HepG2 (cell line): ENCODE results near the gene UBE2M. TPM values are rescaled to one million over a fixed set of nuclear protein-coding genes. Genes with fewer than 3 reads are reported as not detected.

Source experiments
- BHLHE40 ChIP-seq: IDR thresholded peaks from 2 replicates; pipeline ENCODE4 v1.6.1; 2011; ENCODE audit warnings: low read length, improper control_type of control experiment
- CBX1 ChIP-seq: IDR thresholded peaks from one replicate; pipeline ENCODE4 v1.6.1; 2016; ENCODE audit warnings: antibody characterized with exemption, low read depth
- KDM5B ChIP-seq: sonication (generic); formaldehyde crosslinking; IDR thresholded peaks from 2 replicates; pipeline ENCODE4 v1.4.0; 2020; ENCODE audit warnings: missing genetic modification reagents, mild to moderate bottlenecking, borderline replicate concordance
- KLF11 ChIP-seq: IDR thresholded peaks from 2 replicates; pipeline ENCODE4 v1.6.1; 2016; ENCODE audit warnings: missing compliant biosample characterization
- LCORL ChIP-seq, 2 experiments: fragments of 450-650 bp in 1 of 2; sonication (generic) in 1 of 2; formaldehyde crosslinking in 1 of 2; IDR thresholded peaks; 2 replicates each; pipeline versions ENCODE4 v1.5.0 to v1.6.1; 2017 to 2020; ENCODE audit warnings: antibody characterized with exemption in 1 of 2, missing genetic modification reagents in 1 of 2
- MTA1 ChIP-seq: sonication (generic); formaldehyde crosslinking; IDR thresholded peaks from 2 replicates; pipeline ENCODE4 v1.4.0; 2020; ENCODE audit warnings: missing genetic modification reagents, mild to moderate bottlenecking, borderline replicate concordance
- MTA3 ChIP-seq: sonication (generic); formaldehyde crosslinking; IDR thresholded peaks from 2 replicates; pipeline ENCODE4 v1.4.0; 2020; ENCODE audit warnings: missing genetic modification reagents
- NFATC3 ChIP-seq: sonication (generic); formaldehyde crosslinking; IDR thresholded peaks from 2 replicates; pipeline ENCODE4 v1.5.1; 2020; ENCODE audit warnings: mild to moderate bottlenecking, missing genetic modification reagents
- NR2F6 ChIP-seq, 2 experiments: IDR thresholded peaks; 2 replicates each; pipeline ENCODE4 v1.6.1; 2016; ENCODE audit warnings: antibody characterized with exemption in 1 of 2, mild to moderate bottlenecking in 1 of 2
- PAWR ChIP-seq: sonication (generic); formaldehyde crosslinking; IDR thresholded peaks from 2 replicates; pipeline ENCODE4 v1.4.0; 2020; ENCODE audit warnings: missing genetic modification reagents, mild to moderate bottlenecking, borderline replicate concordance
- REXO4 ChIP-seq: sonication (generic); formaldehyde crosslinking; IDR thresholded peaks from 2 replicates; pipeline ENCODE4 v1.8.0; 2022; ENCODE audit warnings: missing genetic modification reagents, mild to moderate bottlenecking, borderline replicate concordance
- RFXAP ChIP-seq: sonication (generic); formaldehyde crosslinking; IDR thresholded peaks from 2 replicates; pipeline ENCODE4 v1.4.0; 2020; ENCODE audit warnings: missing genetic modification reagents, borderline replicate concordance
- SOX5 ChIP-seq: IDR thresholded peaks from 2 replicates; pipeline ENCODE4 v1.6.1; 2016; ENCODE audit warnings: borderline replicate concordance
- WIZ ChIP-seq: sonication (generic); formaldehyde crosslinking; IDR thresholded peaks from 2 replicates; pipeline ENCODE4 v1.5.1; 2020; ENCODE audit warnings: mild to moderate bottlenecking, missing genetic modification reagents
- ZBTB3 ChIP-seq: sonication (generic); formaldehyde crosslinking; IDR thresholded peaks from 2 replicates; pipeline ENCODE4 v1.4.0; 2020; ENCODE audit warnings: low read depth, mild to moderate bottlenecking, moderate library complexity, missing genetic modification reagents, borderline replicate concordance
- ZFP36 ChIP-seq: fragments of 150-350 bp; IDR thresholded peaks from 2 replicates; pipeline ENCODE4 v1.6.1; 2018; ENCODE audit warnings: borderline replicate concordance, low read length, low read depth; ENCODE audit not compliant: partially characterized antibody
- ZIK1 ChIP-seq: sonication (generic); formaldehyde crosslinking; IDR thresholded peaks from 2 replicates; pipeline ENCODE4 v1.5.0; 2020; ENCODE audit warnings: mild to moderate bottlenecking, low read depth, missing genetic modification reagents, borderline replicate concordance
- ZNF296 ChIP-seq: sonication (generic); formaldehyde crosslinking; conservative IDR thresholded peaks from 2 replicates; pipeline ENCODE4 v1.5.0; 2020; ENCODE audit warnings: mild to moderate bottlenecking, missing genetic modification reagents
- ZNF546 ChIP-seq: sonication (generic); formaldehyde crosslinking; conservative IDR thresholded peaks from 2 replicates; pipeline ENCODE4 v1.8.1; 2023; ENCODE audit warnings: mild to moderate bottlenecking, missing genetic modification reagents
- ZNF660 ChIP-seq: sonication (generic); formaldehyde crosslinking; IDR thresholded peaks from 2 replicates; pipeline ENCODE4 v1.5.1; 2020; ENCODE audit warnings: mild to moderate bottlenecking, low read depth, missing genetic modification reagents, borderline replicate concordance
- ZNF790 ChIP-seq: sonication (generic); formaldehyde crosslinking; IDR thresholded peaks from 2 replicates; pipeline ENCODE4 v1.8.0; 2022; ENCODE audit warnings: missing genetic modification reagents, mild to moderate bottlenecking, borderline replicate concordance
- polyA plus RNA-seq, 8 experiments: library from polyadenylated mRNA; depleted of rRNA in 3 of 8; stranded (reverse) in 7 of 8; unstranded in 1 of 8; fragments of >200 nt; fragmentation: Illumina TruSeq in 4 of 8; extraction: Trizol in 4 of 8; gene quantifications; 2 replicates each; pipeline versions ENCODE4 v1.2.1 to v1.2.3, GENCODE V29; 2011 to 2016; ENCODE audit warnings: low read depth in 4 of 8, missing spikeins in 1 of 8, mixed read lengths in 1 of 8; ENCODE audit not compliant: insufficient read depth in 1 of 8
- total RNA-seq, 5 experiments: library from RNA; depleted of rRNA; stranded (reverse); fragments of >200 nt; fragmentation: Illumina TruSeq; extraction: Trizol; gene quantifications; 2 replicates each; pipeline ENCODE4 v1.2.3, GENCODE V29; 2016; ENCODE audit warnings: low read depth in 1 of 5
- TF ChIP-seq, protein P1 (sequence below): sonication (generic); formaldehyde crosslinking; IDR thresholded peaks from 2 replicates; pipeline ENCODE4 v1.4.0; 2020; ENCODE audit warnings: missing genetic modification reagents
- TF ChIP-seq, protein P2 (sequence below): sonication (generic); formaldehyde crosslinking; IDR thresholded peaks from 2 replicates; pipeline ENCODE4 v1.4.0; 2020; ENCODE audit warnings: missing genetic modification reagents
- TF ChIP-seq, protein P3 (sequence below): sonication (generic); formaldehyde crosslinking; IDR thresholded peaks from 2 replicates; pipeline ENCODE4 v1.9.0; 2022; ENCODE audit warnings: missing genetic modification reagents, mild to moderate bottlenecking, borderline replicate concordance

The UBE2M gene
- total and polyA plus RNA-seq, 2 of the 13 experiments (the other 11 are each of a cell fraction or from before 2014, with no cell fraction given) = 36.2 to 50.3 TPM

DNA sequence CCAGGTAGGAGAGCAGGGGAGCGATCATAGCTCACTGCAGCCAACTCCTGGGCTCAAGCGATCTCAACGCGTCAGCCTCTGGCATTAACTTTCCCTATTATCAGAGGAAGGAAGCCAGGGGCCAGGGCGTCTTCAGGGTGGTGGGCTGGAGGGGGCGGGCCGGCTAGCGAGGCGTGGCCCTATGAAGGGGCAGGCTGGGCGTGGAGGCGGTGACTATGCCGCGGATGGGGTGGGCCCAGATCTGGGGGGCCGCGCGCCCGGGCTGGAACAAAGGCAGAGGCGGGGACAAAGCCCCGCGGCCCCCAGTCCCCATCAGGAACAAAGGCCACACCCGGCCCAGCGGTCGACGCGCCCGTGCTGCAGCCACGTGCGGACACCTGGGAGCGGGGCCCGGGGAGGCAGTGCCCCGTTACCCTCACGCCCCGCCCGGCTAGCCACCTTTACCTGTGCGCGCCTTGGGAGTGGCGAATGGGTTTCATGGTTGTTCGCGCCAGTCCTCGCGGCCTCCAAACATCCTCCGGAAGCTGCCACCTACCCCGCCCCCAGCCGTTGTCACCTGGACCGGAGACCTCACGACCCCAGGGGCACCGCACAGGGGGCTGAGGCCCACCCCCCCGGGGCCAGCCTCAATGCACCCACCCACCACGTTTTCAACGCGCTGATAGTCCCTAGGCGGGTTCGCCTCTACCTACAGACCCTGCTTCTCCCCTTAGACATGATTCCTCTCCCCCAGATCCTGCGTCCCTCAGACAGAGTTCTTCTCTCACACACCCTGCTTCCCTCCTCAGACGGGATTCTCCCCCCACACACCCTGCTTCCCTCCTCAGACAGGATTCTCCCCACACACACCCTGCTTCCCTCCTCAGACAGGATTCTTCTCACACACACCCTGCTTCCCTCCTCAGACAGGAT is 19.9 kb downstream of the UBE2M start (continued):
- TF ChIP-seq PAWR (CRISPR knock-in tag) = no peak
- TF ChIP-seq BHLHE40 = peak; percentile 36; the same call in 1 of the 2 replicates
- no peak for TF ChIP-seq MTA3 (CRISPR knock-in tag)
- TF ChIP-seq ZNF296 = no peak
- TF ChIP-seq, protein P1, sequence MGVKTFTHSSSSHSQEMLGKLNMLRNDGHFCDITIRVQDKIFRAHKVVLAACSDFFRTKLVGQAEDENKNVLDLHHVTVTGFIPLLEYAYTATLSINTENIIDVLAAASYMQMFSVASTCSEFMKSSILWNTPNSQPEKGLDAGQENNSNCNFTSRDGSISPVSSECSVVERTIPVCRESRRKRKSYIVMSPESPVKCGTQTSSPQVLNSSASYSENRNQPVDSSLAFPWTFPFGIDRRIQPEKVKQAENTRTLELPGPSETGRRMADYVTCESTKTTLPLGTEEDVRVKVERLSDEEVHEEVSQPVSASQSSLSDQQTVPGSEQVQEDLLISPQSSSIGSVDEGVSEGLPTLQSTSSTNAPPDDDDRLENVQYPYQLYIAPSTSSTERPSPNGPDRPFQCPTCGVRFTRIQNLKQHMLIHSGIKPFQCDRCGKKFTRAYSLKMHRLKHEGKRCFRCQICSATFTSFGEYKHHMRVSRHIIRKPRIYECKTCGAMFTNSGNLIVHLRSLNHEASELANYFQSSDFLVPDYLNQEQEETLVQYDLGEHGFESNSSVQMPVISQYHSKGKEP (CRISPR knock-in tag) = no peak
- no peak for TF ChIP-seq ZNF790 (CRISPR knock-in tag)
- no peak for TF ChIP-seq LCORL (IDR thresholded peaks at IDR 0.05)
- TF ChIP-seq LCORL (CRISPR knock-in tag; IDR thresholded peaks at IDR 0.05) = peak; percentile 69; the same call in 1 of the 2 replicates
- no peak for TF ChIP-seq ZFP36
- TF ChIP-seq ZNF546 = no peak
- no peak for TF ChIP-seq REXO4 (CRISPR knock-in tag)
- no peak for TF ChIP-seq NFATC3
- no peak for TF ChIP-seq NR2F6 (IDR thresholded peaks at IDR 0.05)
- peak; percentile 57; the same call in 1 of the 2 replicates for TF ChIP-seq NR2F6 (CRISPR knock-in tag; IDR thresholded peaks at IDR 0.05)
- 0 out of 2 replicates have a peak, but pooled peaks have one; percentile 48 for TF ChIP-seq ZIK1
- no peak for TF ChIP-seq CBX1
- TF ChIP-seq, protein P2, sequence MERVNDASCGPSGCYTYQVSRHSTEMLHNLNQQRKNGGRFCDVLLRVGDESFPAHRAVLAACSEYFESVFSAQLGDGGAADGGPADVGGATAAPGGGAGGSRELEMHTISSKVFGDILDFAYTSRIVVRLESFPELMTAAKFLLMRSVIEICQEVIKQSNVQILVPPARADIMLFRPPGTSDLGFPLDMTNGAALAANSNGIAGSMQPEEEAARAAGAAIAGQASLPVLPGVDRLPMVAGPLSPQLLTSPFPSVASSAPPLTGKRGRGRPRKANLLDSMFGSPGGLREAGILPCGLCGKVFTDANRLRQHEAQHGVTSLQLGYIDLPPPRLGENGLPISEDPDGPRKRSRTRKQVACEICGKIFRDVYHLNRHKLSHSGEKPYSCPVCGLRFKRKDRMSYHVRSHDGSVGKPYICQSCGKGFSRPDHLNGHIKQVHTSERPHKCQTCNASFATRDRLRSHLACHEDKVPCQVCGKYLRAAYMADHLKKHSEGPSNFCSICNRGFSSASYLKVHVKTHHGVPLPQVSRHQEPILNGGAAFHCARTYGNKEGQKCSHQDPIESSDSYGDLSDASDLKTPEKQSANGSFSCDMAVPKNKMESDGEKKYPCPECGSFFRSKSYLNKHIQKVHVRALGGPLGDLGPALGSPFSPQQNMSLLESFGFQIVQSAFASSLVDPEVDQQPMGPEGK = peak; percentile 55
- TF ChIP-seq, protein P3, sequence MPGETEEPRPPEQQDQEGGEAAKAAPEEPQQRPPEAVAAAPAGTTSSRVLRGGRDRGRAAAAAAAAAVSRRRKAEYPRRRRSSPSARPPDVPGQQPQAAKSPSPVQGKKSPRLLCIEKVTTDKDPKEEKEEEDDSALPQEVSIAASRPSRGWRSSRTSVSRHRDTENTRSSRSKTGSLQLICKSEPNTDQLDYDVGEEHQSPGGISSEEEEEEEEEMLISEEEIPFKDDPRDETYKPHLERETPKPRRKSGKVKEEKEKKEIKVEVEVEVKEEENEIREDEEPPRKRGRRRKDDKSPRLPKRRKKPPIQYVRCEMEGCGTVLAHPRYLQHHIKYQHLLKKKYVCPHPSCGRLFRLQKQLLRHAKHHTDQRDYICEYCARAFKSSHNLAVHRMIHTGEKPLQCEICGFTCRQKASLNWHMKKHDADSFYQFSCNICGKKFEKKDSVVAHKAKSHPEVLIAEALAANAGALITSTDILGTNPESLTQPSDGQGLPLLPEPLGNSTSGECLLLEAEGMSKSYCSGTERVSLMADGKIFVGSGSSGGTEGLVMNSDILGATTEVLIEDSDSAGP (CRISPR knock-in tag) = no peak
- peak; percentile 74; the same call in 1 of the 2 replicates for TF ChIP-seq SOX5 (CRISPR knock-in tag)
- no peak for TF ChIP-seq WIZ
- no peak for TF ChIP-seq ZNF660 (CRISPR knock-in tag)
- TF ChIP-seq ZBTB3 (CRISPR knock-in tag) = no peak
- peak; percentile 28; the same call in 1 of the 2 replicates for TF ChIP-seq KDM5B
- TF ChIP-seq RFXAP (CRISPR knock-in tag) = no peak
- 0 out of 2 replicates have a peak, but pooled peaks have one; percentile 25 for TF ChIP-seq MTA1 (CRISPR knock-in tag)
- no peak for TF ChIP-seq KLF11
